Measurements from ENCODE around the gene GATAD2A.

Gene GATAD2A

GRCh38 chr19:19409205-19409604 lies 3.7 kb downstream of the GATAD2A start:
- FAIRE-seq (no peak), DNase-seq (ENCODE audit: insufficient read length, low spot score) (no peak)
- no peak for TF ChIP-seq CTCF (IDR thresholded peaks at IDR 0.05; ENCODE audit: insufficient read depth, missing control alignments)

DNA sequence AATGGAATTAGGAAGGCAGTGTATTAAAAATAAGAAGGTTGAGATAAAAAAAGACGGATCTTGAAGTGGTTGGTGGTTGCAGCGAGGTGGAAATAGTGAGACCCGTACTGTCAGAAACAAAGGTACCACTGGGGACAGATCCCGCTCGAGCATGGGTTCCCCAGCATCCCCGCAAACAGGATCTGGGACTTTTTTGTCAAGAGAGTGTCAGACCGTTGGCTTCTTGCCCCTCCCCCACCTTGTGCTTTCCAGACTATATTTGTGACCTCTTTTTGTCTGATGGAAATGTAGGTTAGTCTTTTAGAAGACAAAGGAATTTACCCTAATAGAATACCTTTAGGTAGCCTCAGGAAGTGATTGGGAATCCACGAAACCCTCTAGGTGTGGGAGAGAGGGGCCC lies 4.2 kb downstream of the GATAD2A start:
- no peak for TF ChIP-seq CTCF (IDR thresholded peaks at IDR 0.05; ENCODE audit: insufficient read depth, missing control alignments)
- FAIRE-seq = no peak

DNA sequence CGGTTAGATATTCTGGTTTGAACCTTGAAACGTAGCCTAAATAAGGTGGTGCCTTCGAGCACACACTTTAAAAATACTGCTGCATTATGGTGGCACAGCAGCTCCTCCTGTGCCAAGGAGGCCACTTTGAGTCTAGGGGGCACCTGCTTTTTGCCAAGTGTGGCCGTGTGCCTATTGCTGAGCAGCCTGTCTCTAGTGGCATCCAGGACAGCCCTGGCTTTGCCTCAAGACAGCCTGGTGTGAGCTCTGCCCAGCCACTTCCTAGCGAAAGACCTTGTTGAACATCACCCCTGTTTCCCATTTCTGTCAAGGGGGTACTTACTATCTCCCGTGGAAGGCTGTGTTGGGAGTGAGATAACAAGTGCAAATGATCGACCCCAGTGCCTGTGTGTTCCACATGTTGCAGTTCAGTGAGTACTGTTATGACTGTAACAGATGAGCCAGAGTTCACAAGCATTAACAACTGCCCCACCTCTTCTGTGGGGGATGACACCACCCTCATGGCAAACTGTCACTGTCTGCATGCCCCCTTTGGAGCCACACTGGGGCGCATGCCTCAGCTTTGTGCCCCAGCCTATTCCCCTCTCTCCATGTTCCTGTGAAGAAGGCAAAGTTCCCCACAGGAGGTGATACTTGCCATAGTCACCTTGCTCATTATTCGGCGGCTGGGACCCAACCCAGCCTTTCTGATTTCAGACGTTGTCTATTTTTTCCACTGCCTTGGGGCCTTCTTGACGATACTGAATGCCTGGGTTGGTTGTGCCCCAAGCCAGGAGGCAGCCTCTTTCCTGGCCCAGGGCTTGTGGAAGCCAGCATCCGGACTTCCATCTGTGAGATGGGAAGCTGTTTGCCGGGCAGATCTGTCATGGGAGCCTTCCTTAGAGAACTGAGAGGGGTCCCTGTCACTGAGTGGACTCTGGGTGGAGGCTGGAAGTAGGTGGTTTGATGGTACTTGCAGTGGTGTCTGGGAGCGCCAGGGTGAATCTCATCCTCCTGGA lies 5.4 kb downstream of the GATAD2A start:
- FAIRE-seq (no peak), DNase-seq (ENCODE audit: insufficient read length, low spot score) (no peak)
- TF ChIP-seq CTCF (IDR thresholded peaks at IDR 0.05; ENCODE audit: insufficient read depth, missing control alignments) = no peak

More for the DNA sequence above, 4.2 kb downstream of the GATAD2A start:
- no peak for DNase-seq (ENCODE audit: insufficient read length, low spot score)

DNA sequence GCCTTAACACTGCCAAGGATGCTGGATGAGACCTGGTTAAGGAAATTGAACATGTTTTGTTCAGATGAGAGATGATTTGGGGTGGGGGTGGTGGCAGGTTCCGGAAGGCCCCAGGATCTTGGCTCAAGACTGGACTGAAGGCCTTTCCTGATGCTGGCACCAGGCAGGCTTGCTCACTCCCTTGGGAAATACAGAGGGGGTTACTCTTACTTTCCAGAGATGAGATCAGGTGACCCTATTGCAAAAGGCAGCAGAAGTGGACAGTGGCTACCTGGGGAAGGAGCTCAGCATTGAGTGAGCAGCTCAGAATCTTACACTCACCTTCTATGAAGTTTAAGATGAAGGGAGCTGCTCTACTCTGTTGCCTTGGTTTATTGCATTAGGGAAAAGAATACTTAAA lies 10.8 kb downstream of the GATAD2A start:
- TF ChIP-seq CTCF (IDR thresholded peaks at IDR 0.05; ENCODE audit: insufficient read depth, missing control alignments) = no peak
- FAIRE-seq = no peak

GRCh38 chr19:19417046-19417445 lies 11.6 kb downstream of the GATAD2A start:
- DNase-seq (ENCODE audit: insufficient read length, low spot score) (no peak), FAIRE-seq (no peak)
- no peak for TF ChIP-seq CTCF (IDR thresholded peaks at IDR 0.05; ENCODE audit: insufficient read depth, missing control alignments)

More for the DNA sequence above, 10.8 kb downstream of the GATAD2A start:
- no peak for DNase-seq (ENCODE audit: insufficient read length, low spot score)

DNA sequence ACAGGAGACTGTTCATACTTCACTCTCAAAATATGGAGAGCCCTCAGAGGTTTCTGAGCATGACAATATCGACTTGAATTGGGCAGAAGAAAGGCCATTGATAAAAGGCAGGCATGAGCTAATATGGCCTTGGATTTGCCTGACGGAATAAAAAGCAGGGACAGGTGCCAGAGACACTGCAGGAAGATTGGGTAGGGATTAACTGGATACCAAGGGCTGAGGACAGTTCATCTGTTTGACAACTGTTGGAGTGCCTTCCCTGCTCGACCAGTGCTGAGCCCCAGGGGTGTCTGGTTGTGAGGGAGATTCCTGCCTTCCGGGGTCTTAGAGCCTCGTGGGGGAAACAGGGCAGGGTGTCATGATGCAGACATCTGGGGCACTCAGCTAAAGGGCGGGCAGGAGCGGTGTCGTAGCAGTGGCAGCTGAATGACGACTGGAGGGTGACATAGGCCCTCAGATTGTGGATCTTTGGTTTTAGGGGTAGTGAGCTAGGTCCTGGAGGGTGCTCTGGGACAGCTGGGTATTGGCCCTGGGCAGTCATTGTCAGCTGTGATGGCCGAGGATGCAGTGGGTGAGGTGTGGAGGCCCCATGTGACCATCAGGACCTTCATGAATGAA lies 12.3 kb downstream of the GATAD2A start:
- DNase-seq (ENCODE audit: insufficient read length, low spot score) (no peak), FAIRE-seq (no peak)
- TF ChIP-seq CTCF (IDR thresholded peaks at IDR 0.05; ENCODE audit: insufficient read depth, missing control alignments) = no peak
